HG03159 (cell line): ENCODE results near the gene PIAS3.

Experiments used
- ATAC-seq: cut with Tn5 transposase; IDR thresholded peaks from one replicate; pipeline ENCODE4 v1.9.1; 2021; ENCODE audit warnings: mild to moderate bottlenecking, moderate library complexity; ENCODE audit not compliant: unreplicated experiment

PIAS3 gene

GRCh38 chr1:145858901-145859490 is at the start of gene PIAS3:
TSS of gene PIAS3 (minus strand) at chr1:145859081. CDS start at chr1:145858990, 91 bp downstream.
- peak; percentile 81 for ATAC-seq

GRCh38 chr1:145908653-145909052 is 49.8 kb upstream of the PIAS3 start:
- ATAC-seq, result no peak

GRCh38 chr1:145906954-145907753 is 48.3 kb upstream of the PIAS3 start:
- no peak for ATAC-seq

GRCh38 chr1:145901312-145902021 is 42.6 kb upstream of the PIAS3 start:
- ATAC-seq, result no peak

- ATAC-seq, result no peak
Measured at GRCh38 chr1:145898756-145899155, 39.9 kb upstream of the PIAS3 start.

- ATAC-seq, result no peak
Measured at GRCh38 chr1:145897969-145898368, 39.1 kb upstream of the PIAS3 start.

DNA sequence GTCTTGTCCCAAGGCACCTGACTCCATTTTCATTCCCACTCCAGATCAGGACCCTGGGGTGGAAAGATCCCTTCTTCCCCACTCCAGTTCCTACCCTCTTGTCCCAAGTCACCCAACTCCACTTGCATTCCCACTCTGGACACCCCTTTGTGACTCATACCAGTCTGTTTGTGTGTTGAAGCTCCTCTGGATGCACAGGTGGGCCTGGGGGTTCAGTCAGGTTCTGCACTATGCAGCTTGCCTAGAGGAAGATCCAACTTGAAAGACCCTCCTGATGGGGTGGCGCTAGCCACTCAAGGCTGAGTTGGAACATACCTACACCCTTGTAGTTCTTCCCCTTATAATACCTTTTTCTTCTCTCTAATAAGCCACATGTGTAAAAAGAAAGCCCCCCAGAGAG is 36.6 kb upstream of the PIAS3 start:
- ATAC-seq, result no peak

DNA sequence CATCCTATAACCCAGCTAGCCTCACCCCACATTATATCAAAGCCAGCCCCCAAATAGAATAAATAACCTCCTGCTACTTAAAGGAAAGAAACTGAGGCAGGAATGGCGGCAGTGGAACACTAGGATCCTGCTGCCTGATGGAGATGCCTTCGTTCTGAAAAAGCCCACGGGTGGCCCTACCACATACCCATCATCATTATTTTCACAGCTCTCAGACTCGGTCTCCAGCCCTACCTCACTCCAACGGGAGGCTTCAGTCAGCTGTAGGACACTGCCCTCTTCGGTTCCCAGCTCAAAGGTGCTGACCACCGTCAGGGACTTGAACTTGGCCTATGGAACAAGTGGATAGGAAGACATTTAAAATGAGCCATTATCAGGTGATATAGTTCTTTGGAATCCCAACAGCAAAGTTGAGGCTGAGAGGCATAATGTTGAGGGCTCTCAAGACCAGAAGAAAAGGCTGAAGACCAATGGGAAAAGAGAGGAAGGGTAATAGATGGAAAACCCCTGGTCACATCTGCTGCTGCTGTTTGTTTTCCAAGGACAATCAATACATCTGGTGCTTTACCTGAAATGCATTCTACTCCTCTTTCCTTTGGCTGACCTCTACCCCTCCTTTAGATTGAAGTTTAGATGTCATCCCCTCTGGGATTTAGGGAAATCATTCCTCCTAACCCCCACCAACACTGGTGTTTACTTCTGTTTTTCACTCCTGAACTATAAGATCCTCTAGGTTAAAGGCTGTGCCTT is 34.6 kb upstream of the PIAS3 start:
- ATAC-seq, result no peak

DNA sequence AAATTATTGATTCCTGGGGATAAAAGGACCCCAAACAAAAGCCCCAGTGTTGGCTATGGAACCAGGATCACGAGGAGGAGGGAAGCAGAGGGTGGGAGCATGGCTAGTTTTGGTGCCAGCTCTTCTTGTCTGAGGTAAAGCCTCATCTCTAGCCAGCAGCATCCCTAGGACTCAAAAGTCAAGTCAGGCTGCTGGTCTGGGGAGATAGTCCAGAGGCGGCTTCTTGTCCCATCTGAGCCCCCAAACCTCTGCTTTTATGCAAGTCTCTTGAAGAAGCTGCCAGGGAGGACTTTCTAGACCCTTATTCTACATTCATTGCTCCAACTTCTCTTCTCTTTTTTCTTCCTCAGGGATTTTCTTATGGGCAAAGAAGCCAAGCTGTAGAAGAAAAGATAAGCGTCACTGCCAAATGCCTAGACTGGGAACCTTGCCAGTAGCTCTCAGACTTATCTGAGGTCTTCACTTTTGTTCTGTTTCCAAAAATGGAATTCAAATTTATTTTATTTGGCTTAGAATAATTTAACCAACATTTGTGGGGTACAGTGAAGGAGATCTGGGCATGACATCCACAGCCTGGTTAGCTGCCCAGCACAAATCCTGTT is 33.7 kb upstream of the PIAS3 start:
- no peak for ATAC-seq

DNA sequence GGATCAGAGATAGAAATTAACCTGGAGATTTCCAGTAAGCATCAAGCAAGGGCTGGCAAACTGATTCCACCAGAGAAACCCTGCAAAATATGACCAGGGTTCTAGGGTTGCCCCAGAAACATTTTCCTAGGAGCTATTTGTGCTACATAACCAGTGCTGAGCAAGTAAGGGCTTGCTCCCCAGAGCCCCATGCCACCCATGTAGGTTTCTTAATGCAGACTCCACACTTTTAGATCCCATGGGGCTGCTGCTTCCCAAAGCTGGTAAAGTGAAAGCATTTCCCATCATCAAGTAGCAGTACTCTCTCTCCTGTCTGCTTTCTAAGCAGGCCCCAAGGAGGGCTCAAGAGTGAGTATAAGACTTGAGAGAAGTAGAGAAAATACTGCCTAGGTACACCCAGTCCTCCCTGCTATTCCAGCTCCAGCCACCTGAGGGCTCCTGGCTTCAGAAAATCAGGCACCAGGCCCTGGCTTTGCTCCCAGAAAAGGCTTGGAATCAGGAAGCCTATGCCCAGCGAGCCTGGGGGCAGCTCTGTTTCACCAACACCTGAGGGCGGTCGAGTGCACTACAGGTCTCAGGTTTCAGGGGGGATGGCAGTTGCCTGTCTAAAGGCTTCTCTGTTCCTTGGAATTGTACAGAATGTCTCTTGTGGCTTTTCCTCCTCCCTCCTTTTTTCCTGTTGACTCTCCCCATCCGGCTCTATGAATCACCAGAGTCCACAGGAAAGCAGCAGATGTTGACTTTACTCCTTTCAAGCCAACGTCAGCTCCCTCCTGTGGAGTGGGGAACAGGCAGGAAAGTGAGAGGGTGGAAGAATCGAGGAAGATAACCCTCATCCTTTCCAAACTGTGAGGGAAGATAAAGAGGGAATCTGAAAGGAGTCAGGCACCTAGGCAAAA is 33.0 kb upstream of the PIAS3 start:
- no peak for ATAC-seq

DNA sequence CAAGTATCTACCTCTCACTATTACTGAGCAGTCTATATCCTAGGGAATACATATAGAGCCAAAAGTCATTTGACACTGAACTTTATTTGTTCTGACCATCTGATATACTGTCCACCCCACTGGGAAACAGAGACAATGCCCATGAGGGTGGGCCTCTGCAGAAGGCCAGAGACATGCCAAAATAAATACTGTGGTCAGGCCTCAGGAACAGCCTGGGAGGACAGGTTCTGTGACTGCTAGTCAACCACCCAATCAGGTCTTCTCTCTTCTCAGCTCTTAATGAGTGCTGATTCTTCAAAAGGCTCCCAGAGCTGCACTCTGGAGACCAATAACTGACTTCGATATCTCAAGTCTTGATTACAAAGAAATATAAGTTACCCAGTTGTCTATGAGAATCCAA is 32.3 kb upstream of the PIAS3 start:
- ATAC-seq, result no peak

DNA sequence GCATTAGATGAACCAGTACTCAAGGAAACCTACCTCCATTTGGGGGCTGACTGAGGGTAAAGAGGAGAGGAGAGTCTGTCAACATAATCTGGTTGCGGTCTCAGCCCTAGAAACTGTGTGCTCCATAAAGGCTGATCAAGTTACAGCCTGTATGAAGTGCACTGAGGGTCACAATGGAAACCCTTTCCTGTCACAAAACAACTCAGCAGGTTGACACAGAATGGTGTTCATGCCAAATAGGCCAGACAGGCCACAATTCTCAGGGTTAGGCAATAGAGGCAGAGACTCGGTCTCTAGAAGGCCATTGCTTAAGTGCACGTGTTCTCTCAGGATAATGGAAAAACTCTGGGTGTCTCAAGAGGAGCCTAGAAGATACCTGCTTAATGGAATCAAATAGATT is 30.8 kb upstream of the PIAS3 start:
- no peak for ATAC-seq

GRCh38 chr1:145887631-145888030 is 28.8 kb upstream of the PIAS3 start:
- no peak for ATAC-seq

GRCh38 chr1:145886816-145887215 is 27.9 kb upstream of the PIAS3 start:
- ATAC-seq, result no peak

- ATAC-seq, result no peak
Measured at GRCh38 chr1:145886390-145886789, 27.5 kb upstream of the PIAS3 start.

DNA sequence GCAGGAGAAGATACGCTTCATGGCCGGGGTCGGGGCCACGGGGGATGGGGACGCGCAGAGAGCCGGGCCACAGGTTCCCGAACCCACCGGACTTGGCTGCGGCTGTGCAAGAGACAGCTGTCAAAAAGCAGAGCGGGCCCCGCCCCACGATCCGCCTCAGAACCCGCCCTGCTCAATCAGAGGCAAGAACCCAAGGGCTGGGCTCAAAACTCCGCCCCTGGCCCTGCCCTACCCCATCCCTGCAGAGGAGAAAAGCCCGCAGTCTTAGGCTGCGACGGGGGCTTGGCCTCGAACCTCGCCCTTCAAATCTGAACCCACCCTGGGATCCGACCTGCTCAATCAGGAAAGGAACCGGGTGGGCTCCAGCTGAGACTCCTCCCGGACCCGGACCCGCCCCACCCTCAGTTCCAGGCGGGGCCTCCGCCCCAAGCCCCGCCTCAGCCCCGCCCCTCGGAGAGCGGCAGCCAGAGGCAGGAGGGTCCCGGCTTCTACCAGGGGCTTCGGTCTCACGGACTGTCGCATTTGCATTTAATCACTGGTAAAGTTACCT is 26.9 kb upstream of the PIAS3 start, which contains the start of gene ANKRD35:
ANKRD35 (minus strand) TSS at position 129 of the 550 bp plus-strand sequence; CDS start at position 21, 108 bp downstream.
- peak; percentile 99 for ATAC-seq

GRCh38 chr1:145884675-145885074 is 25.8 kb upstream of the PIAS3 start:
- no peak for ATAC-seq

GRCh38 chr1:145879775-145880174 is 20.9 kb upstream of the PIAS3 start:
- no peak for ATAC-seq

DNA sequence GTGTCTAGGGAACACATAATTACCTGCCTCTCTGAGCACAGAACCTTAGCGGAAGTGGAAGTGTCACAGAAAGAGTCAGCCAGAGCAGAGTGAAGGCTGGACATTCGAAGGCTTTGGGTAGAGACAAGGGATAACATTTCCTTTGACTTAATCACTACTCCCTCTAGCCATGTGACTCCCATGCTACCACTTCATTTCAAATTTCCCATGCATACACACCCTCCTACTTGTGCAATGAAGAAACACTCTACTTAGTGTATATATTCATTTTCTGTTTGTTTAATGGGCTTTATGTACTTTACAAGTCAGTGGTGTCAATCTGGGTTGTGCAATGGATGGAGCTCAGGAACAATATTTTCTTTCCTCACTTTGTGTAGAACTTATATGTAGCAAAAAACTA is 19.8 kb upstream of the PIAS3 start:
- no peak for ATAC-seq
